ENCODE data around the gene ACOT8. TPM values are rescaled to one million over a fixed set of nuclear protein-coding genes. Genes with fewer than 3 reads are reported as not detected.

The ACOT8 gene
- total RNA-seq, 1 donor from 2014 or later, result 20.6 TPM

GRCh38 chr20:45814314-45814713, 42.9 kb downstream of the ACOT8 start:
- H3K4me1 Mint-ChIP-seq (ENCODE audit: unreplicated experiment), result peaks cover 20% of the 10 kb centered on the region
- no peak for DNase-seq (ENCODE audit: extremely low spot score, unreplicated experiment)
- H3K27me3 Mint-ChIP-seq, result no peaks in the 10 kb centered on the region
- no peak overlapping the region for H3K4me3 Mint-ChIP-seq
- TF ChIP-seq, protein P1, sequence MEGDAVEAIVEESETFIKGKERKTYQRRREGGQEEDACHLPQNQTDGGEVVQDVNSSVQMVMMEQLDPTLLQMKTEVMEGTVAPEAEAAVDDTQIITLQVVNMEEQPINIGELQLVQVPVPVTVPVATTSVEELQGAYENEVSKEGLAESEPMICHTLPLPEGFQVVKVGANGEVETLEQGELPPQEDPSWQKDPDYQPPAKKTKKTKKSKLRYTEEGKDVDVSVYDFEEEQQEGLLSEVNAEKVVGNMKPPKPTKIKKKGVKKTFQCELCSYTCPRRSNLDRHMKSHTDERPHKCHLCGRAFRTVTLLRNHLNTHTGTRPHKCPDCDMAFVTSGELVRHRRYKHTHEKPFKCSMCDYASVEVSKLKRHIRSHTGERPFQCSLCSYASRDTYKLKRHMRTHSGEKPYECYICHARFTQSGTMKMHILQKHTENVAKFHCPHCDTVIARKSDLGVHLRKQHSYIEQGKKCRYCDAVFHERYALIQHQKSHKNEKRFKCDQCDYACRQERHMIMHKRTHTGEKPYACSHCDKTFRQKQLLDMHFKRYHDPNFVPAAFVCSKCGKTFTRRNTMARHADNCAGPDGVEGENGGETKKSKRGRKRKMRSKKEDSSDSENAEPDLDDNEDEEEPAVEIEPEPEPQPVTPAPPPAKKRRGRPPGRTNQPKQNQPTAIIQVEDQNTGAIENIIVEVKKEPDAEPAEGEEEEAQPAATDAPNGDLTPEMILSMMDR (conservative IDR thresholded peaks at IDR 0.05), result no peak
- H3K9me3 Mint-ChIP-seq, result no peaks in the 10 kb centered on the region
- peaks cover 21% of the 10 kb centered on the region for H3K36me3 Mint-ChIP-seq
- H3K27ac Mint-ChIP-seq, result no peak overlapping the region

DNA sequence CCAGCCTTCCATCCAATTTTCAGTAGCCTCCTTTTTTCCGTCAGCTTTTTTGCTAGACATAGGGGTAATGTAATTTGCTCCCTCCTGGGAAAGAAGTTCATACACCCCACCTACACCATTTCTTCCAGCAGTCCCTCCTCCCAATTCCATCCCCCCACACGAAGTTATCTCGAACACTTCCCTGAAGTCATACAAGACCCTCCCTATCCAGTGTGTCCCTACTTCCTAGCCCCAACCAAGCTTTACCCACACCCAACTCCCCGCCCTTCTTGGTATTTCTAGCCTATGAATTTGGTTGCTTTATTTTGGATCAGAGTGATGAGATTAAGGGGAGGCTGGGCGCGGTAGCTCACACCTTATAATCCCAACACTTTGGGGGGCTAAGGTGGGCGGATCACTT, 43.7 kb downstream of the ACOT8 start:
- Mint-ChIP-seq H3K9me3 (no peaks in the 10 kb centered on the region), H3K27ac (peak overlapping the region; percentile 83), H3K36me3 (peaks cover 23% of the 10 kb centered on the region), H3K27me3 (no peaks in the 10 kb centered on the region), H3K4me3 (peak overlapping the region; percentile 94), H3K4me1 (ENCODE audit: unreplicated experiment) (peaks cover 20% of the 10 kb centered on the region)
- DNase-seq (ENCODE audit: extremely low spot score, unreplicated experiment), result no peak
- TF ChIP-seq, protein P1 (conservative IDR thresholded peaks at IDR 0.05), result no peak

DNA sequence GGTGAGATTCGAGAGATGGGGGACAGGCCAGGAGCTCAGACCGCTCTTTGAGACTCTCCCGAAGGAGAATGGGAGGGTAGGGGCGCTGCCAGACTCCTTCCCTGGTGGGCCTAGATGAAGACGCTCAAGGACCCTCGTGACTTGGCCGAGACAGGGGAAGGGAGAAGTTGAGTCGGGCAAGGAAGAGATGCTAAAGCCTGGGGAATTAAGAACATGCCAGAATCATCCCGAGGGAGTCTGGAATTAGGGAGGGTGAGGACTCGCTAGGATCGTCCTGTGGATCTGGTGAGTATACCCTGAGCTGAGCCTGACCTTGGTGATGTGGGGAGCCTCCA, 44.2 kb downstream of the ACOT8 start:
- Mint-ChIP-seq H3K27ac (peak overlapping the region; percentile 83), H3K4me1 (ENCODE audit: unreplicated experiment) (peaks cover 20% of the 10 kb centered on the region), H3K4me3 (peak overlapping the region; percentile 94), H3K9me3 (no peaks in the 10 kb centered on the region), H3K27me3 (no peaks in the 10 kb centered on the region), H3K36me3 (peaks cover 23% of the 10 kb centered on the region)
- TF ChIP-seq, protein P1 (conservative IDR thresholded peaks at IDR 0.05), result no peak
- DNase-seq (ENCODE audit: extremely low spot score, unreplicated experiment), result no peak

GRCh38 chr20:45812157-45813005, 44.8 kb downstream of the ACOT8 start, which contains the start of gene UBE2C:
UBE2C (plus strand) TSS chr20:45812644; CDS start chr20:45812696, 52 bp downstream.
- H3K27me3 Mint-ChIP-seq, result no peaks in the 10 kb centered on the region
- peak within 1 kb of the TSS; percentile 83 for H3K27ac Mint-ChIP-seq
- H3K4me1 Mint-ChIP-seq (ENCODE audit: unreplicated experiment), result peaks cover 16% of the 10 kb centered on the region
- H3K9me3 Mint-ChIP-seq, result no peaks in the 10 kb centered on the region
- DNase-seq (ENCODE audit: extremely low spot score, unreplicated experiment), result peak; percentile 97
- H3K36me3 Mint-ChIP-seq, result peaks cover 23% of the 10 kb centered on the region
- peak within 1 kb of the TSS; percentile 94 for H3K4me3 Mint-ChIP-seq
- TF ChIP-seq, protein P1 (conservative IDR thresholded peaks at IDR 0.05), result no peak

DNA sequence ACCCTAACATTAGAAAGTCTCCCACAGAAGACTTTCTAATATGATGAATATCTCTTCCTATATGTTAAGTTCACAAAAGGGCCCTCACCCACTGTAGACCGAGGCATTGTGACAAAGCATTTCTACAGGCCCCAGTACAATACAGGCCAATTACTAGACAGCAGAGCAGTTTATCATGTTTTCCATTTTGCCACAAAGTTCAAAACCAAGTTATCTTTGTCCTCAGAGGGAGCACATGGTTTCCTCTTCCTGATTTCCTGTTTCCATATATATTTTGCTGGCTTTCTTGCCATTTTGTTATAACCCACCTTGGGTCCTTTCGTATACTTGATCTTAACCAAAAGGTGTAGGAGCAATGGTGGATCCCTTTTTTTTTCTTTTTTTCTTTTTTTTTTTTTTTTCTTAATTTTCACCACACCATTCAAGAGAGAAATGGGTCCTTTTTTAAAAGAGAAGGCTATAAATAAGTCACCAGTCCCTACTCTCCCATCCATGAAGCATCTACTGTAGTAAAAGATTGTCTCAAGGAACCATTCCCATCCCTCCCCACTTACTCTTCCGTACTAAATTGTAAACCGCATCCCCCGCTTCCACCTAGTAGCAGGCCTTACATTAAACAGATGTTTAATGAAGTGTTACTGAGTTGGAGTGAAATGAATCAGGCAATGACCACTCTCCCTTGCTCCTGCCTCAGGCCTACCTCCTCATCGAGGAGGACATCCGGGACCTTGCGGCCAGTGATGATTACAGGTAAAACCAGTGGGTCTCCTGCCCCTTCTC, 46.8 kb downstream of the ACOT8 start:
- Mint-ChIP-seq H3K4me1 (ENCODE audit: unreplicated experiment) (peaks cover 12% of the 10 kb centered on the region), H3K27ac (no peak overlapping the region), H3K36me3 (peaks cover 20% of the 10 kb centered on the region), H3K27me3 (no peaks in the 10 kb centered on the region), H3K4me3 (no peak overlapping the region), H3K9me3 (no peaks in the 10 kb centered on the region)
- TF ChIP-seq, protein P1 (conservative IDR thresholded peaks at IDR 0.05), result no peak
- DNase-seq (ENCODE audit: extremely low spot score, unreplicated experiment), result no peak

Measured in type B pancreatic cell (in vitro differentiated cells).